ENCODE data around the gene HNRNPA3.
"Not testable (repeated sequence)": the region's sequence is repeated elsewhere in the genome, so short reads cannot be mapped to it uniquely, and the experiment has no call there.

HNRNPA3 gene

GRCh38 chr2:177257471-177257870 is 44.9 kb downstream of the HNRNPA3 start:
- no peak for DNase-seq

- DNase-seq, result no peak
Observed at GRCh38 chr2:177258059-177258458, 45.5 kb downstream of the HNRNPA3 start.

- DNase-seq, result no peak
Observed at GRCh38 chr2:177260379-177260778, 47.8 kb downstream of the HNRNPA3 start.

- no peak for DNase-seq
Observed at GRCh38 chr2:177261116-177262060, 48.8 kb downstream of the HNRNPA3 start.

GRCh38 chr2:177262092-177262491 is 49.5 kb downstream of the HNRNPA3 start:
- no peak for DNase-seq

- DNase-seq, result no peak
Observed at GRCh38 chr2:177262958-177263450, 50.4 kb downstream of the HNRNPA3 start.

GRCh38 chr2:177263451-177264208 is 51.0 kb downstream of the HNRNPA3 start:
- peak; percentile 95 for DNase-seq

- DNase-seq, result no peak
Observed at GRCh38 chr2:177264209-177264692, 51.7 kb downstream of the HNRNPA3 start.

- DNase-seq, result peak; percentile 93
Observed at GRCh38 chr2:177264693-177265587, 52.3 kb downstream of the HNRNPA3 start, which contains the start of gene NFE2L2. Gene NFE2L2 (minus strand): TSS chr2:177264727. CDS start chr2:177264576, 151 bp downstream.

- no peak for DNase-seq
Observed at GRCh38 chr2:177265824-177266817, 53.5 kb downstream of the HNRNPA3 start.

- not testable (repeated sequence) for DNase-seq
Observed at GRCh38 chr2:177266955-177267354, 54.4 kb downstream of the HNRNPA3 start.

- DNase-seq, result no peak
Observed at GRCh38 chr2:177268187-177268871, 55.7 kb downstream of the HNRNPA3 start.

- no peak for DNase-seq
Observed at GRCh38 chr2:177268901-177269300, 56.3 kb downstream of the HNRNPA3 start.

GRCh38 chr2:177270531-177270930 is 57.9 kb downstream of the HNRNPA3 start:
- DNase-seq, result no peak

- no peak for DNase-seq
Observed at GRCh38 chr2:177271981-177272666, 59.5 kb downstream of the HNRNPA3 start.

GRCh38 chr2:177272765-177273164 is 60.2 kb downstream of the HNRNPA3 start:
- no peak for DNase-seq

GRCh38 chr2:177273408-177273807 is 60.8 kb downstream of the HNRNPA3 start:
- DNase-seq, result no peak

Measured in NCI-H2171 (cell line).